HEK293 (cell line): ENCODE results near the gene KRTAP12-3.

Experiments
- CTCF ChIA-PET: fragments of 350-600 bp; formaldehyde crosslinking; extraction: SDS; loops from one replicate; lab custom pipeline; 2021; ENCODE audit warnings: antibody characterized with exemption; lab: Yijun Ruan, JAX
- POLR2A ChIA-PET: fragments of 300-600 bp; formaldehyde crosslinking; extraction: SDS; loops from one replicate; lab custom pipeline; 2020; ENCODE audit warnings: antibody characterized with exemption, inconsistent platforms; lab: Yijun Ruan, JAX
- H3K27ac ChIP-seq: fragments of 200-500 bp; sonication (Bioruptor generic); 2 replicates; pipeline ENCODE4 v1.5.1; 2014; ENCODE audit warnings: low read depth, low read length, control low read depth, inconsistent platforms; ENCODE audit errors: extremely low read depth
- H3K36me3 ChIP-seq, 2 experiments: fragments of 200-500 bp in 1 of 2; sonication (Bioruptor generic) in 1 of 2; 1 replicate in 1 of 2; 2 replicates in 1 of 2; pipeline ENCODE4 v1.5.1; 2014 to 2017; ENCODE audit warnings: inconsistent platforms in 2 of 2, low read length in 2 of 2; ENCODE audit not compliant: control insufficient read depth in 2 of 2, insufficient read depth in 1 of 2
- H3K4me1 ChIP-seq: fragments of 200-500 bp; sonication (Bioruptor generic); 2 replicates; pipeline ENCODE4 v1.5.1; 2014; ENCODE audit warnings: mild to moderate bottlenecking, low read length, inconsistent platforms; ENCODE audit not compliant: control insufficient read depth, insufficient read depth
- H3K4me3 ChIP-seq: 2 replicates; pipeline ENCODE4 v1.5.1; 2011; ENCODE audit warnings: low read depth, mild to moderate bottlenecking, control low read depth, low read length, moderate library complexity
- H3K9me3 ChIP-seq: fragments of 200-500 bp; sonication (Bioruptor generic); 2 replicates; pipeline ENCODE4 v1.5.1; 2014; ENCODE audit warnings: low read depth, low read length, inconsistent platforms; ENCODE audit not compliant: control insufficient read depth, insufficient read depth
- BCL11A ChIP-seq: fragments of 450-650 bp; formaldehyde crosslinking; IDR thresholded peaks from 2 replicates; pipeline ENCODE4 v1.5.1; 2016; ENCODE audit warnings: low read depth, missing biosample characterization, missing genetic modification characterization
- GFI1B ChIP-seq: fragments of 450-650 bp; formaldehyde crosslinking; IDR thresholded peaks from 2 replicates; pipeline ENCODE4 v1.5.1; 2016; ENCODE audit warnings: missing biosample characterization, missing genetic modification characterization
- KLF8 ChIP-seq: fragments of 450-650 bp; formaldehyde crosslinking; IDR thresholded peaks from 2 replicates; pipeline ENCODE4 v1.5.1; 2016; ENCODE audit warnings: missing biosample characterization, missing genetic modification characterization
- KLF9 ChIP-seq: fragments of 450-650 bp; formaldehyde crosslinking; IDR thresholded peaks from 2 replicates; pipeline ENCODE4 v1.5.1; 2016; ENCODE audit warnings: missing biosample characterization, missing genetic modification characterization, low read depth
- RBAK ChIP-seq: fragments of 450-650 bp; formaldehyde crosslinking; IDR thresholded peaks from 2 replicates; pipeline ENCODE4 v1.5.1; 2016; ENCODE audit warnings: missing biosample characterization, missing genetic modification characterization
- SETDB1 ChIP-seq: IDR thresholded peaks from one replicate; pipeline ENCODE4 v1.6.1; 2017; ENCODE audit warnings: mild to moderate bottlenecking, low read length, moderate library complexity, mixed read lengths; ENCODE audit not compliant: insufficient read length
- YY2 ChIP-seq: fragments of 450-650 bp; formaldehyde crosslinking; IDR thresholded peaks from 2 replicates; pipeline ENCODE4 v1.5.1; 2016; ENCODE audit warnings: missing biosample characterization, missing genetic modification characterization
- ZNF112 ChIP-seq: fragments of 450-650 bp; formaldehyde crosslinking; IDR thresholded peaks from 2 replicates; pipeline ENCODE4 v1.5.0; 2017; ENCODE audit warnings: missing biosample characterization, missing genetic modification characterization
- ZNF391 ChIP-seq: fragments of 450-650 bp; formaldehyde crosslinking; IDR thresholded peaks from 2 replicates; pipeline ENCODE4 v1.5.1; 2016; ENCODE audit warnings: low read depth, missing biosample characterization, missing genetic modification characterization, borderline replicate concordance
- ZNF513 ChIP-seq: fragments of 450-650 bp; IDR thresholded peaks from 2 replicates; pipeline ENCODE4 v1.5.1; 2018; ENCODE audit warnings: missing biosample characterization, missing genetic modification characterization
- ZNF600 ChIP-seq: fragments of 450-650 bp; formaldehyde crosslinking; IDR thresholded peaks from 2 replicates; pipeline ENCODE4 v1.5.1; 2016; ENCODE audit warnings: missing biosample characterization, missing genetic modification characterization
- ZNF610 ChIP-seq: fragments of 450-650 bp; formaldehyde crosslinking; IDR thresholded peaks from 2 replicates; pipeline ENCODE4 v1.5.1; 2016; ENCODE audit warnings: missing biosample characterization, missing genetic modification characterization, borderline replicate concordance
- ZNF76 ChIP-seq: fragments of 450-650 bp; formaldehyde crosslinking; IDR thresholded peaks from 2 replicates; pipeline ENCODE4; 2016; ENCODE audit warnings: low read depth, missing biosample characterization, missing genetic modification characterization, borderline replicate concordance
- TF ChIP-seq, protein P1 (sequence below): fragments of 450-650 bp; formaldehyde crosslinking; conservative IDR thresholded peaks from 2 replicates; pipeline ENCODE4 v1.5.1; 2016; ENCODE audit warnings: low read depth, missing biosample characterization, missing genetic modification characterization
- TF ChIP-seq, protein P2 (sequence below): fragments of 450-650 bp; formaldehyde crosslinking; IDR thresholded peaks from 2 replicates; pipeline ENCODE4 v1.5.1; 2016; ENCODE audit warnings: missing biosample characterization, missing genetic modification characterization

The KRTAP12-3 gene

DNA sequence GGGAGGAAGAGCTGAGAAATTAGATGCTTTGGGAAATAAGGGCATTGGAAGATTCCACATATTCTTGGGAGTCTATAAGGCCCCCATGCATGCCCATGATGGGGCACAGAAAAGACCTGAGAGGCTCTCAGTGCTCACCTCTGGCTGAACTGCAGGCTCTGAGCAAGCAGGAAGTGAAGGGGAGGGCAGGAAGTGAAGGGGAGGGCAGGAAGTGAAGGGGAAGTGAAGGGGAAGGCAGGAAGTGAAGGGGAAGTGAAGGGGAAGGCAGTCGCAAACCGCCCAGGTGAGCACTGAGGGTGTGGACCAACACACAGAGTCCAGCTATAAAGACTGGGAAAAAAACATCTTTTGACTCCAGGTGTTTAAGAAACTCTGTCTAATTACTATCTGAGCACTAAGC, 27.3 kb upstream of the KRTAP12-3 start:
- Histone ChIP-seq H3K36me3 (no peaks in the 10 kb centered on the region), H3K27ac (no peak overlapping the region), H3K4me1 (no peaks in the 10 kb centered on the region), H3K9me3 (no peaks in the 10 kb centered on the region), H3K4me3 (no peak overlapping the region)
- TF ChIP-seq RBAK (tag by site-specific recombination): no peak
- TF ChIP-seq, protein P1, sequence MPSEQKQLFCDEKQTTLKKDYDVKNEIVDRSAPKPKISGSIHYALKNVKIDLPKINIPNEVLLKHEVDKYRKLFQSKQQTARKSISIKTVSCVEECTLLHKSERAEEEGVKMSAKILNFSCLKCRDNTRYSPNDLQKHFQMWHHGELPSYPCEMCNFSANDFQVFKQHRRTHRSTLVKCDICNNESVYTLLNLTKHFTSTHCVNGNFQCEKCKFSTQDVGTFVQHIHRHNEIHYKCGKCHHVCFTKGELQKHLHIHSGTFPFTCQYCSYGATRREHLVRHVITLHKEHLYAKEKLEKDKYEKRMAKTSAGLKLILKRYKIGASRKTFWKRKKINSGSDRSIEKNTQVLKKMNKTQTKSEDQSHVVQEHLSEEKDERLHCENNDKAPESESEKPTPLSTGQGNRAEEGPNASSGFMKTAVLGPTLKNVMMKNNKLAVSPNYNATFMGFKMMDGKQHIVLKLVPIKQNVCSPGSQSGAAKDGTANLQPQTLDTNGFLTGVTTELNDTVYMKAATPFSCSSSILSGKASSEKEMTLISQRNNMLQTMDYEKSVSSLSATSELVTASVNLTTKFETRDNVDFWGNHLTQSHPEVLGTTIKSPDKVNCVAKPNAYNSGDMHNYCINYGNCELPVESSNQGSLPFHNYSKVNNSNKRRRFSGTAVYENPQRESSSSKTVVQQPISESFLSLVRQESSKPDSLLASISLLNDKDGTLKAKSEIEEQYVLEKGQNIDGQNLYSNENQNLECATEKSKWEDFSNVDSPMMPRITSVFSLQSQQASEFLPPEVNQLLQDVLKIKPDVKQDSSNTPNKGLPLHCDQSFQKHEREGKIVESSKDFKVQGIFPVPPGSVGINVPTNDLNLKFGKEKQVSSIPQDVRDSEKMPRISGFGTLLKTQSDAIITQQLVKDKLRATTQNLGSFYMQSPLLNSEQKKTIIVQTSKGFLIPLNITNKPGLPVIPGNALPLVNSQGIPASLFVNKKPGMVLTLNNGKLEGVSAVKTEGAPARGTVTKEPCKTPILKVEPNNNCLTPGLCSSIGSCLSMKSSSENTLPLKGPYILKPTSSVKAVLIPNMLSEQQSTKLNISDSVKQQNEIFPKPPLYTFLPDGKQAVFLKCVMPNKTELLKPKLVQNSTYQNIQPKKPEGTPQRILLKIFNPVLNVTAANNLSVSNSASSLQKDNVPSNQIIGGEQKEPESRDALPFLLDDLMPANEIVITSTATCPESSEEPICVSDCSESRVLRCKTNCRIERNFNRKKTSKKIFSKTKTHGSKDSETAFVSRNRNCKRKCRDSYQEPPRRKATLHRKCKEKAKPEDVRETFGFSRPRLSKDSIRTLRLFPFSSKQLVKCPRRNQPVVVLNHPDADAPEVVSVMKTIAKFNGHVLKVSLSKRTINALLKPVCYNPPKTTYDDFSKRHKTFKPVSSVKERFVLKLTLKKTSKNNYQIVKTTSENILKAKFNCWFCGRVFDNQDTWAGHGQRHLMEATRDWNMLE (tag by site-specific recombination): no peak
- no peak for TF ChIP-seq YY2 (tag by site-specific recombination)
- no peak for TF ChIP-seq ZNF513 (tag by site-specific recombination)
- TF ChIP-seq ZNF600 (tag by site-specific recombination): no peak
- no peak for TF ChIP-seq ZNF112 (tag by site-specific recombination)
- TF ChIP-seq ZNF391: no peak
- TF ChIP-seq ZNF76 (tag by site-specific recombination): no peak
- TF ChIP-seq KLF9: no peak
- no peak for TF ChIP-seq KLF8 (tag by site-specific recombination)
- TF ChIP-seq, protein P2, sequence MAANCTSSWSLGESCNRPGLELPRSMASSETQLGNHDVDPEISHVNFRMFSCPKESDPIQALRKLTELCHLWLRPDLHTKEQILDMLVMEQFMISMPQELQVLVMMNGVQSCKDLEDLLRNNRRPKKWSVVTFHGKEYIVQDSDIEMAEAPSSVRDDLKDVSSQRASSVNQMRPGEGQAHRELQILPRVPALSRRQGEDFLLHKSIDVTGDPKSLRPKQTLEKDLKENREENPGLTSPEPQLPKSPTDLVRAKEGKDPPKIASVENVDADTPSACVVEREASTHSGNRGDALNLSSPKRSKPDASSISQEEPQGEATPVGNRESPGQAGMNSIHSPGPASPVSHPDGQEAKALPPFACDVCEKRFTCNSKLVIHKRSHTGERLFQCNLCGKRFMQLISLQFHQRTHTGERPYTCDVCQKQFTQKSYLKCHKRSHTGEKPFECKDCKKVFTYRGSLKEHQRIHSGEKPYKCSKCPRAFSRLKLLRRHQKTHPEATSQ: no peak
- TF ChIP-seq ZNF610 (tag by site-specific recombination): no peak
- no peak for TF ChIP-seq BCL11A (tag by site-specific recombination)
- POLR2A ChIA-PET: no interaction called here
- CTCF ChIA-PET: no interaction called here

- Histone ChIP-seq H3K4me1 (no peaks in the 10 kb centered on the region), H3K36me3 (no peaks in the 10 kb centered on the region), H3K4me3 (no peak overlapping the region), H3K9me3 (no peaks in the 10 kb centered on the region), H3K27ac (no peak overlapping the region)
- ChIA-PET POLR2A (no interaction called here), CTCF (no interaction called here)
- TF ChIP-seq SETDB1 (peak; percentile 73), GFI1B (tag by site-specific recombination) (no peak)
These were observed 25.7 kb upstream of the KRTAP12-3 start for GRCh38 chr21:44632067-44632466.
